ENCODE results near the gene GAGE10.
A peak's percentile ranks its signal among the peaks of the same experiment; 100 is the strongest.
"Not testable (repeated sequence)": the region's sequence is repeated elsewhere in the genome, so short reads cannot be mapped to it uniquely, and the experiment has no call there.

GAGE10 gene

DNA sequence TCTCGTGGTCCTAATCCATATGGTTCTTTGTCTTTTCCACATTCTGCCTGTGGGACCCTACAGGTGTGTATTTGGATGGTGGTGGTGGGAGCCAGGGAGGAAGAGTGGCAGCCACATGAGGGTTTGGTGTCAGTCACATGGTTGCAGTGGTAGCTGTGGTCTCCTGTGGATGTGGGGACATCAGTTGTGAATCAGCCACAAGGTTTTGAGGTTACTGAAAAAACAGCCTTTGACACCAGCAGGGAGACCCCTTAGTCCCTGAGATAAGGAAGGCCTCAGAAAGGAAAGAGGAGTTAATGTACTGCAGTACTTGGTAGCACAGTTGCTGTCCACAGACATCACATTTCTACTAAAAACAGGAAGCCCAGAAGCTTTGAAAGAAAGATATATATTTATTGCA lies 15.8 kb upstream of the GAGE10 start:
- Histone ChIP-seq H3K4me3 (ENCODE audit: low read depth in 1 of 2, low read length in 1 of 2) (no peak overlapping the region), H3K4me1 (ENCODE audit: control insufficient read depth in 1 of 2, insufficient read depth in 1 of 2, low read depth in 1 of 2, low read length in 1 of 2) (no peaks in the 10 kb centered on the region), H3K36me3 (peaks cover 5% of the 10 kb centered on the region), H3K27ac (no peak overlapping the region), H3K9me3 (no peaks in the 10 kb centered on the region), H3K27me3 (no peaks in the 10 kb centered on the region)
- TF ChIP-seq, protein P1, sequence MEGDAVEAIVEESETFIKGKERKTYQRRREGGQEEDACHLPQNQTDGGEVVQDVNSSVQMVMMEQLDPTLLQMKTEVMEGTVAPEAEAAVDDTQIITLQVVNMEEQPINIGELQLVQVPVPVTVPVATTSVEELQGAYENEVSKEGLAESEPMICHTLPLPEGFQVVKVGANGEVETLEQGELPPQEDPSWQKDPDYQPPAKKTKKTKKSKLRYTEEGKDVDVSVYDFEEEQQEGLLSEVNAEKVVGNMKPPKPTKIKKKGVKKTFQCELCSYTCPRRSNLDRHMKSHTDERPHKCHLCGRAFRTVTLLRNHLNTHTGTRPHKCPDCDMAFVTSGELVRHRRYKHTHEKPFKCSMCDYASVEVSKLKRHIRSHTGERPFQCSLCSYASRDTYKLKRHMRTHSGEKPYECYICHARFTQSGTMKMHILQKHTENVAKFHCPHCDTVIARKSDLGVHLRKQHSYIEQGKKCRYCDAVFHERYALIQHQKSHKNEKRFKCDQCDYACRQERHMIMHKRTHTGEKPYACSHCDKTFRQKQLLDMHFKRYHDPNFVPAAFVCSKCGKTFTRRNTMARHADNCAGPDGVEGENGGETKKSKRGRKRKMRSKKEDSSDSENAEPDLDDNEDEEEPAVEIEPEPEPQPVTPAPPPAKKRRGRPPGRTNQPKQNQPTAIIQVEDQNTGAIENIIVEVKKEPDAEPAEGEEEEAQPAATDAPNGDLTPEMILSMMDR (IDR thresholded peaks at IDR 0.05) = no peak

DNA sequence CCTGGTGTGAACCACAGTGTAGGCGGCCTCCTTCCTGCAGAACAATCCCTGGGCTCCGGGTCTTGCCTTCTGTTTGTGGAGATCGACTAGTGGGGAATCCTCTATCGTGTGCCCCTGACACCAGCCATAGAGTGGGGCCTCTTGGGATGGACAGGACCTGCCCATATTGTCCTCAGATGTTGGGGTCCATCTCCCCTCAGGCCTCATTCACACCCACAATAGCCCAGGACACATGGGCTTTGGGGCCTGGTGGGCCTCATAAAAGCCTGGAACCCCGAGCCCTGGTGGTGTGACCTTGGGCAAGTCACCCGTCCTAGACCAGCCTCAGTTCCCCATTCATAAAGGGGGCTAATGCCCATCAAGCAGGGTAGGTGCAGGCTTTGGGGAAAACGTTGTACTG lies 13.2 kb upstream of the GAGE10 start:
- TF ChIP-seq, protein P1 (IDR thresholded peaks at IDR 0.05) = no peak
- Histone ChIP-seq H3K27me3 (no peaks in the 10 kb centered on the region), H3K4me1 (ENCODE audit: control insufficient read depth in 1 of 2, insufficient read depth in 1 of 2, low read depth in 1 of 2, low read length in 1 of 2) (no peaks in the 10 kb centered on the region), H3K9me3 (no peaks in the 10 kb centered on the region), H3K4me3 (ENCODE audit: low read depth in 1 of 2, low read length in 1 of 2) (no peak overlapping the region), H3K36me3 (peaks cover 5% of the 10 kb centered on the region), H3K27ac (no peak overlapping the region)

DNA sequence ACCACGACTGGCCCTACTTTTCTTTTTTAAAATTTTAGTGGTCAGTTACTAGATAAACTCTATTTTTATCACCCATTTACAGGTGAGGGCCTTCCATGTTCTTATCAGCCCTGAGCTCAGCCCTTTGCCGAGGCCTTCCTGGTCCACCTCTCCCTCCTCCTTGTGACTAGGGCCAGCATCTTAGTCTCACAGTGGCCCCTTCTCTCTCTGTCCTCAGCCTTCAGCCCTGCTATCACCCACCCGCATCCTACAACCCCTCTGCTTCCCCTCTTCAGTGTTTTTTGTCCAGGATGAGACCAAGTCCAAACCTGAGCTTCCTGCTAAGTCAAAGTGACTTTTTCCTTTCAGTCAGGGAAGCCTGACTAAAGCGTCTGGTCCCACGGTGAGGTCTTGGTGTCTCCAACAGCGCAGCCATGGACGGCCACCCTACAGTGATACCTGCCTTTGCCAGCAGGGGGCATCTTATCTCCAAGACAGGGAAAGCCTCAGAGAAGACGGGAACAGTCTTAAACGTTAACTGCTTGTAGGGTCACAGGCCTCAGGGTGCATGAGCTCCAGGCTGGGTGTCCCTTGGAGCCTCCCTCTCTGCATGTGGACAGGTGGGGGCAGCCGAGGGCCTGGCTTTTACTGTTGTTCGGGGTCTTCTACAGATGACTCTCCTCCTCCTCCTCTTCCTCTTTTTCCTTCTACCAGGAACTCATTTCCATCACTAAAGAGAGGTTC lies 11.7 kb upstream of the GAGE10 start:
- Histone ChIP-seq H3K4me1 (ENCODE audit: control insufficient read depth in 1 of 2, insufficient read depth in 1 of 2, low read depth in 1 of 2, low read length in 1 of 2) (no peaks in the 10 kb centered on the region), H3K36me3 (no peaks in the 10 kb centered on the region), H3K27me3 (no peaks in the 10 kb centered on the region), H3K9me3 (no peaks in the 10 kb centered on the region), H3K4me3 (ENCODE audit: low read depth in 1 of 2, low read length in 1 of 2) (no peak overlapping the region), H3K27ac (no peak overlapping the region)
- TF ChIP-seq, protein P1 (IDR thresholded peaks at IDR 0.05) = peak; percentile 70

DNA sequence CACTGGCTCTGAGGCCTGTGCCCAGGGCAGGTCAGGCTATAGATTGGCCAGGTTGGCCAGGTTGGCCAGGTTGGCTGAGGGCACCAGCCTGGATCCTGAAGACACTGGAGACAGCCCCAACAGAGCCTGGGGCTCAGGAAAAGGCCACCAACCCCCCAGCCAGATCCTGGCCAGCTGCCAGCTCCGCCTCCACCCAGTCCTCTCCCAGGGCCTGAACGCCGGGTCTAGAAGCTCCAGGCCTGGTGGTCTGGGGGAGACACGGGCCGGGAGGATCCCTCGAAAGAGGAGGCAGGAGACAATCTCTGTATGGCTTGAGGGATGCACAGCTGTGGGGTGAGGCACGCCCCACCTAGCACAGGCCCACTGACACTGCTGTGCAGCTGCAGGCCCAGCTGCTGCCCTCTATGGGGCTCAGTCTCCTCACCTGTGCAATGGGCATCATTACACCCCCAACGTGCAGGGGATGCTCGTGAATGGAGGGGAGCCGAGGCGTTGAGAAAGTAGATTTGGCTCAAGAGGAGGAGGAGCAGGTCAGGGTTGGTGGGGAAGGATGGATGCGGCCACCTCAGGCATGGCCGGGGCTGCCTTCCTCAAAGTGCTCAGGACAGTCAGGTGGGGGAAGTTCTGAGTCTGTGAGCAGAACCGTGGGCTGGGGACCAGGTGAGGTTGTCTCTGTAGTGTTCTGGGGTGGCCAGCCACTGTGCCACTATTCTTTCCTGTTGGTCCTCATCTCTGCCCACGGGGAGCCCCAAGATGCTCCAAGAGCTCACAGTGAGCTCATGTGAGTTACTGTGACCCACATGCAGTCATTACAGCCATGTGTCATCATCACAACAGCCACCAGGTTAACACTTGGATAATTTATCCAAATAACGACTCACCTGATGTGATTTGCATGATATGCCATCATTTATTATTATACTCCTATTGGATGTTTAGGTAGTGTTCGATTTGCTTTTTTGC lies 10.8 kb upstream of the GAGE10 start:
- H3K9me3 ChIP-seq = no peaks in the 10 kb centered on the region
- H3K36me3 ChIP-seq = no peaks in the 10 kb centered on the region
- TF ChIP-seq, protein P1 (IDR thresholded peaks at IDR 0.05) = no peak
- no peak overlapping the region for H3K27ac ChIP-seq
- H3K4me1 ChIP-seq (ENCODE audit: control insufficient read depth in 1 of 2, insufficient read depth in 1 of 2, low read depth in 1 of 2, low read length in 1 of 2) = no peaks in the 10 kb centered on the region
- H3K27me3 ChIP-seq = no peaks in the 10 kb centered on the region
- no peak overlapping the region for H3K4me3 ChIP-seq (ENCODE audit: low read depth in 1 of 2, low read length in 1 of 2)

DNA sequence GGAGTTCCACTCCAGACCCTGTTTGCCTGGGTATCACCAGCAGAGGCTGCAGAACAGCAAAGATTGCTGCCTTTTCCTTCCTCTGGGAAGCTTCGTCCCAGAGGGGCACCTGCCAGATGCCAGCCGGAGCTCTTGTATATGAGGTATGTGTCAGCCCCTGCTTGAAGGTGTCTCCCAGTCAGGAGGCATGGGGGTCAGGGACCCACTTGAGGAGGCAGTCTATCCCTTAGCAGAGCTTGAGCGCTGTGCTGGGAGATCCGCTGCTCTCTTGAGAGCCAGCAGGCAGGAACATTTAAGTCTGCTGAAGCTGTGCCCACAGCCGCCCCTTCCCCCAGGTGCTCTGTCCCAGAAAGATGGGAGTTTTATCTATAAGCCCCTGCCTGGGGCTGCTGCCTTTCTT lies 4.2 kb upstream of the GAGE10 start:
- not testable (repeated sequence) for H3K27me3 ChIP-seq; H3K4me1 ChIP-seq (ENCODE audit: control insufficient read depth in 1 of 2, insufficient read depth in 1 of 2, low read depth in 1 of 2, low read length in 1 of 2); H3K9me3 ChIP-seq; H3K27ac ChIP-seq; H3K36me3 ChIP-seq; H3K4me3 ChIP-seq (ENCODE audit: low read depth in 1 of 2, low read length in 1 of 2)

DNA sequence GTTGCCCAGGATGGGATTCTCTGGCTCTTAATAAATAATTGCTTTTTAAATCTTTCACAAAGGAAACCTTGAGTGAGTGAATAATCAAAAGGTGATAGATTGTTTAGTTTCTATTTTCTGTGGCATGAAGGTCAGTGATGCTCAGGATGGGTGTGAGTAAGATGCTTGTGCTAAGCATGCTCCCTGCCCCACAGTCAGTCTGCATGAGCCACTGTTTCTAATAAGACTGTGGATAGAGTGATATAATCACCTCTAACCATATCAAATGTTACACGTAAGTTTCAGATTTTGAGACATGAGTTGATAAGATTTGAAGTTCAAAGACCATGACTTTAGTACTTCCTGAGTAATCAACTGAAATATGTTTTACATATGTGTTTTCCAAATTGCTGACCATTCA lies 2.7 kb upstream of the GAGE10 start:
- no peak overlapping the region for H3K4me3 ChIP-seq (ENCODE audit: low read depth in 1 of 2, low read length in 1 of 2)
- no peaks in the 10 kb centered on the region for H3K4me1 ChIP-seq (ENCODE audit: control insufficient read depth in 1 of 2, insufficient read depth in 1 of 2, low read depth in 1 of 2, low read length in 1 of 2)
- H3K9me3 ChIP-seq = no peaks in the 10 kb centered on the region
- H3K27me3 ChIP-seq = no peaks in the 10 kb centered on the region
- no peak overlapping the region for H3K27ac ChIP-seq
- TF ChIP-seq, protein P1 (IDR thresholded peaks at IDR 0.05) = no peak
- no peaks in the 10 kb centered on the region for H3K36me3 ChIP-seq

GRCh38 chrX:49307775-49308174 lies 4.3 kb downstream of the GAGE10 start:
- H3K9me3 ChIP-seq; H3K27me3 ChIP-seq; H3K27ac ChIP-seq; H3K36me3 ChIP-seq; H3K4me3 ChIP-seq (ENCODE audit: low read depth in 1 of 2, low read length in 1 of 2): not testable (repeated sequence)
- peaks cover 19 to 21% of the 10 kb centered on the region in 2 experiments for H3K4me1 ChIP-seq (ENCODE audit: control insufficient read depth in 1 of 2, insufficient read depth in 1 of 2, low read depth in 1 of 2, low read length in 1 of 2)

Measured in neutrophil (primary cell).